CD8-positive, alpha-beta memory T cell (primary cell): Measurements from ENCODE around the gene ATXN1. TPM values are rescaled to one million over a fixed set of nuclear protein-coding genes. Genes with fewer than 3 reads are reported as not detected.
"Not testable (repeated sequence)": the region's sequence is repeated elsewhere in the genome, so short reads cannot be mapped to it uniquely, and the experiment has no call there.

Source experiments
- CTCF ChIA-PET: fragments of 350-600 bp; sonication (Branson Sonifier 250); formaldehyde crosslinking; loops from one replicate; lab custom pipeline; 2021; ENCODE audit warnings: antibody characterized with exemption; lab: Charles Lee
- POLR2A ChIA-PET: fragments of 350-600 bp; sonication (Branson Sonifier 250); formaldehyde crosslinking; loops from one replicate; lab custom pipeline; 2021; ENCODE audit warnings: antibody characterized with exemption; lab: Charles Lee
- DNase-seq, 5 donors: peaks; one replicate each; pipeline versions ENCODE4 v3.0.0 to v3.0.0-alpha.2; 2020 to 2022; ENCODE audit warnings: mixed read lengths in 1 of 5
- H3K27ac ChIP-seq: one replicate; pipeline ENCODE4 v1.7.0; 2013; ENCODE audit warnings: low read depth, mild to moderate bottlenecking, low read length, moderate library complexity
- H3K27me3 ChIP-seq: 2 replicates; pipeline ENCODE4 v1.7.0; 2013; ENCODE audit warnings: low read length, mild to moderate bottlenecking; ENCODE audit not compliant: insufficient read depth, poor library complexity, severe bottlenecking
- H3K36me3 ChIP-seq: 2 replicates; pipeline ENCODE4 v1.7.0; 2013; ENCODE audit warnings: mild to moderate bottlenecking, low read length, moderate library complexity; ENCODE audit not compliant: insufficient read depth
- H3K4me1 ChIP-seq: 2 replicates; pipeline ENCODE4 v1.7.0; 2013; ENCODE audit warnings: mild to moderate bottlenecking, low read length, moderate library complexity; ENCODE audit not compliant: insufficient read depth
- H3K4me3 ChIP-seq: 2 replicates; pipeline ENCODE4 v1.7.0; 2013; ENCODE audit warnings: mild to moderate bottlenecking, low read length
- H3K9me3 ChIP-seq: 2 replicates; pipeline ENCODE4 v1.7.0; 2013; ENCODE audit warnings: mild to moderate bottlenecking, low read length
- H3K27ac Mint-ChIP-seq, 8 donors: one replicate each; pipeline ENCODE4 v1.8.0; 2020 to 2021; ENCODE audit warnings: mixed read lengths in 8 of 8, mild to moderate bottlenecking in 6 of 8, inconsistent platforms in 3 of 8, moderate library complexity in 3 of 8
- H3K27me3 Mint-ChIP-seq, 2 donors: one replicate each; pipeline ENCODE4 v1.8.0; 2020 to 2021; ENCODE audit warnings: mixed read lengths in 2 of 2, mild to moderate bottlenecking in 1 of 2, moderate library complexity in 1 of 2
- H3K36me3 Mint-ChIP-seq, 3 donors: one replicate each; pipeline ENCODE4 v1.8.0; 2020 to 2021; ENCODE audit warnings: mixed read lengths in 3 of 3, inconsistent platforms in 1 of 3, mild to moderate bottlenecking in 1 of 3
- H3K4me1 Mint-ChIP-seq, 3 donors: one replicate each; pipeline ENCODE4 v1.8.0; 2020 to 2021; ENCODE audit warnings: mixed read lengths in 3 of 3, inconsistent platforms in 1 of 3, mild to moderate bottlenecking in 1 of 3
- H3K4me3 Mint-ChIP-seq, 7 donors: one replicate each; pipeline ENCODE4 v1.8.0; 2020 to 2021; ENCODE audit warnings: mixed read lengths in 7 of 7, mild to moderate bottlenecking in 6 of 7, moderate library complexity in 4 of 7, inconsistent platforms in 2 of 7
- H3K9me3 Mint-ChIP-seq, 5 donors: one replicate each; pipeline ENCODE4 v1.8.0; 2020 to 2022; ENCODE audit warnings: mixed read lengths in 5 of 5, mild to moderate bottlenecking in 3 of 5, moderate library complexity in 2 of 5, inconsistent platforms in 1 of 5
- polyA plus RNA-seq: library from polyadenylated mRNA; unstranded; fragments of 300-500 nt; fragmentation: Illumina TruSeq; gene quantifications from one replicate; pipeline ENCODE4 v1.2.3, GENCODE V29; 2021
- total RNA-seq, 2 experiments: library from RNA; stranded (reverse); gene quantifications; one replicate each; pipeline ENCODE4 v1.2.3, GENCODE V29; 2021

ATXN1 gene
- total and polyA plus RNA-seq, 3 experiments from 2014 or later = 20.0 to 114 (median 111) TPM

DNA sequence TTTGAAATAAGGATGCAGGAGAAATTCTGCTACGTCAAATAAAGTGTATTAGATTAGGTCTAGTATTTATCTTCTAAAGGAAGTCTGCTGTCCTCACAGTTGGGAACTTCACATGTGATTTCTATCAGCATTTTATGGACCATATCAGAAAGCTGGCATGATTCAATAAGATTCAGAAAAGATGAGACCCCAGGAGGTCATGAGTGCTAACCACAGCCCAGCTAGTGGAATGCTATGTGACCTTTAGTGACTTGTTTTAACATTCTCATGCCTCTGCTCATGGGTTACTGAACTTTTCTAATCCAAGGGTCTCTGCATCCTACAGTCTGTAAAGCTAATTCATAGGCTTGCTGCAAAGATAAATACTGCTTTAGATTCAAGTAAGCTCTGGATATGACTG, 372.8 kb downstream of the ATXN1 start:
- POLR2A ChIA-PET = no interaction called here
- no peak overlapping the region for H3K27ac Mint-ChIP-seq
- no peaks in the 10 kb centered on the region for H3K9me3 ChIP-seq

DNA sequence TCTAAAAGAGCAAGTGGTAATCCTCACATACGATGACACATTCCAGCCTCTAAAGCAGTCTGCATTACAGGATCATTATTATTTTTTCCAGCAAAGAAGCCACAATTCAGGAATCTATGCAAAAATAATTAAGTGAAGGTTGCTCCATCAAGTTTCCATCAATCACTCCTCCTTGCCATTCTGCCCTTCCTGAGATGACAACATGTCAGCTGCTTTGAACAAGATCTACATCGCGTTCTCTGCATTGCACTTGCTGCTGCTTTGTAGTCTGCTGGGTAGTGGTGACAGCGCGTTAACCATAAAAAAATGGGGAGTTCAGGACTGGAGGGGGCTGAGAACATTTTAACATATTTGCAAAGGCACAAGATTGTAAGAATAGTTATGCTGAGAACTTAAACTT, 375.2 kb downstream of the ATXN1 start:
- ChIA-PET CTCF (no interaction called here), POLR2A (no interaction called here)
- no peak for DNase-seq
- Histone ChIP-seq H3K27ac (no peak overlapping the region), H3K4me1 (no peaks in the 10 kb centered on the region), H3K9me3 (no peaks in the 10 kb centered on the region), H3K36me3 (no peaks in the 10 kb centered on the region), H3K4me3 (no peak overlapping the region), H3K27me3 (no peaks in the 10 kb centered on the region)
- H3K27me3 Mint-ChIP-seq = no peaks in the 10 kb centered on the region
- H3K27ac Mint-ChIP-seq = peak overlapping the region in 1 of 8 donors; percentile 57
- peaks cover 9 to 24% (median 14%) of the 10 kb centered on the region in 3 donors for H3K4me1 Mint-ChIP-seq
- no peaks in the 10 kb centered on the region for H3K9me3 Mint-ChIP-seq
- no peak overlapping the region for H3K4me3 Mint-ChIP-seq
- peaks cover 4 to 55% (median 11%) of the 10 kb centered on the region in 3 donors for H3K36me3 Mint-ChIP-seq

More for the DNA sequence above, 372.8 kb downstream of the ATXN1 start:
- no peak for DNase-seq
- CTCF ChIA-PET = no interaction called here
- H3K27me3 Mint-ChIP-seq = no peaks in the 10 kb centered on the region
- Histone ChIP-seq H3K36me3 (no peaks in the 10 kb centered on the region), H3K4me3 (no peak overlapping the region), H3K27ac (no peak overlapping the region), H3K27me3 (no peaks in the 10 kb centered on the region), H3K4me1 (no peaks in the 10 kb centered on the region)
- peaks cover 9 to 31% (median 14%) of the 10 kb centered on the region in 3 donors for H3K4me1 Mint-ChIP-seq
- peaks cover 4 to 54% (median 8%) of the 10 kb centered on the region in 3 donors for H3K36me3 Mint-ChIP-seq
- no peak overlapping the region for H3K4me3 Mint-ChIP-seq
- H3K9me3 Mint-ChIP-seq = no peaks in the 10 kb centered on the region

DNA sequence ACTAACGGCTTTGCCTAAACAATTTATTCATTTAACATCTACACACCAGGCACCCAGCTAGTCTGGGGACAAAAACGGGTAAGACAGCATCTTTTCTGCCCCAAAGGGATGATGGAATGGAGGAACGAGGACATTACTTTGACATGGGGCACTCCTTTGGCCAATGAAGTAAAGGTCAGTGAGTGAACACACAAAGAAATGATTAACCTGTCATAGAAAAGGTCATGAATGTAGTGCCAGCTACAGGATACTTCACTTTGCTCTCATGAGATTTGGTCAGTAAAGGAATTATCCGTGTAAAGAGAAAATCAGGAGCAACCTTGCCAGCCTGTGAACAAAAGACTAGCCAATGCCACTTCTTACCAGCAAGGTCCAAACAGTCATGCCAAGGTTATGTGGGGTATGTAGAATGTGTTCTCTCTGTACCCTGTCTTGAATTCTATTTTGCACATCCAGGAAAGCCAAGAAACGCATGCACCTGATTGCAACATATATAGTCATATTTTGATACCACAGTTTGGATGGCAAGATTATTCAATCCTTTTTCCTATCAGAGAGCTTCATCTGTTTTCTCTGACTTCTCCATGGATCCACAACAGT, 377.6 kb downstream of the ATXN1 start:
- DNase-seq = no peak
- no peak overlapping the region for H3K27ac ChIP-seq
- Mint-ChIP-seq H3K27ac (peak overlapping the region in 2 of 8 donors; percentile 1 to 38), H3K36me3 (peaks cover 4 to 60% (median 11%) of the 10 kb centered on the region in 3 donors), H3K9me3 (no peaks in the 10 kb centered on the region), H3K27me3 (no peaks in the 10 kb centered on the region), H3K4me1 (peaks cover 9 to 32% (median 13%) of the 10 kb centered on the region in 3 donors), H3K4me3 (no peak overlapping the region)
- no peaks in the 10 kb centered on the region for H3K4me1 ChIP-seq
- CTCF ChIA-PET = no interaction called here
- no peaks in the 10 kb centered on the region for H3K9me3 ChIP-seq
- H3K27me3 ChIP-seq = no peaks in the 10 kb centered on the region
- no peak overlapping the region for H3K4me3 ChIP-seq
- H3K36me3 ChIP-seq = no peaks in the 10 kb centered on the region
- POLR2A ChIA-PET = no interaction called here

DNA sequence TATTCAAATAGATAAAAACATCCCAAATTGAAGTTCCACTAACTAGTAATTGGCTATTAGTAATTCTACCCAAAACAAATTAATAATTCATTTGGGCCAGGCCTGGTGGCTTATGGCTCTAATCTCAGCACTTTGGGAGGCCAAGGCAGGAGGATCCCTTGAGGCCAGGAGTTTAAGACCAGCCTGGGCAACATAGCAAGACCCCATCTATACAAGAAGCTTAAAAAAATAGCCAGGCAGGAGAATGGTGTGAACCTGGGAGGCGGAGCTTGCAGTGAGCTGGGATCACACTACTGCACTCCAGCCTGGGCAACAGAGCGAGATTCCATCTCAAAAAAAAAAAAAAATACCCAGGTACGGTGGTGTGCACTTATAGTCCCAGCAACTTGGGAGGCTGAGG, 379.3 kb downstream of the ATXN1 start:
- H3K9me3 ChIP-seq, POLR2A ChIA-PET, H3K9me3 Mint-ChIP-seq, DNase-seq, H3K4me3 Mint-ChIP-seq, H3K36me3 ChIP-seq, H3K27me3 Mint-ChIP-seq, H3K27me3 ChIP-seq, H3K27ac ChIP-seq, H3K4me3 ChIP-seq, H3K4me1 ChIP-seq: not testable (repeated sequence)
- H3K36me3 Mint-ChIP-seq = peaks cover 6 to 49% (median 14%) of the 10 kb centered on the region in 3 donors
- CTCF ChIA-PET = interaction anchor here (1.0 kb wide), 1 partner anchor 11 kb away, joined by 3 read pairs; no protein-coding TSS in a partner anchor
- peak overlapping the region in 1 of 8 donors; percentile 11 for H3K27ac Mint-ChIP-seq
- H3K4me1 Mint-ChIP-seq = peaks cover 16 to 46% (median 21%) of the 10 kb centered on the region in 3 donors

DNA sequence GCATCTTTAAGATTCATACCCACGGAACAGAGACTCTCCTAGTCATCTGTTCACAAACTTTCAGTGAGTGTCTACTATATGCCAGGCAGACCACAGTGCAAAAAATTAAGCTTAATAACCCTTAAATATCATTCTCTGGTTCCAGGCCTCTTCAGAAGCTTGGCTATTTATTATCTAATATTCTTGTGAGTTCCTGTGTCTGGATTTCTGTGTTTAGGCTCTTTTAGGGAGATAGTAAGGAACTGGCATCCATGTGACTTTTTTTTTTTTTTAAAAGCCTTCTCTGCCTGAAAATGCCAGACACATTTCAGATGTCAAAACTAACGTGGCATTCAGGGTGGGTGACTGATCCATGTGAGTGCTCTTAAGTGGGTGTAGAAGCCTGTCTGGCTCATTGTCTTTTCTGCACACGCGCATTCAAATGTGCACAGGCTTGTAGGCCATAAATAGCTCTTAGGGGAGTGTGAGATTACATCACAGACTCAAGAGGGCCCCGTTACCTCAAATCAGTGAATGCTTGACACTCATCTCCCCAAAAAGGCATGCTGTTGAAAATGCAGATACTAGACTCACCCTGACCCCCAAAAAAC, 380.9 kb downstream of the ATXN1 start:
- no peaks in the 10 kb centered on the region for H3K9me3 Mint-ChIP-seq
- H3K4me3 Mint-ChIP-seq = no peak overlapping the region
- H3K9me3 ChIP-seq = no peaks in the 10 kb centered on the region
- no peak overlapping the region for H3K27ac ChIP-seq
- DNase-seq = no peak
- POLR2A ChIA-PET = no interaction called here
- no peaks in the 10 kb centered on the region for H3K27me3 ChIP-seq
- no peaks in the 10 kb centered on the region for H3K4me1 ChIP-seq
- H3K27me3 Mint-ChIP-seq = no peaks in the 10 kb centered on the region
- CTCF ChIA-PET = no interaction called here
- H3K27ac Mint-ChIP-seq = peak overlapping the region in 3 of 8 donors; percentile 11 to 33 (median 23)
- no peaks in the 10 kb centered on the region for H3K36me3 ChIP-seq
- no peak overlapping the region for H3K4me3 ChIP-seq
- H3K4me1 Mint-ChIP-seq = peaks cover 26 to 57% (median 30%) of the 10 kb centered on the region in 3 donors
- peaks cover 6 to 42% (median 13%) of the 10 kb centered on the region in 3 donors for H3K36me3 Mint-ChIP-seq

DNA sequence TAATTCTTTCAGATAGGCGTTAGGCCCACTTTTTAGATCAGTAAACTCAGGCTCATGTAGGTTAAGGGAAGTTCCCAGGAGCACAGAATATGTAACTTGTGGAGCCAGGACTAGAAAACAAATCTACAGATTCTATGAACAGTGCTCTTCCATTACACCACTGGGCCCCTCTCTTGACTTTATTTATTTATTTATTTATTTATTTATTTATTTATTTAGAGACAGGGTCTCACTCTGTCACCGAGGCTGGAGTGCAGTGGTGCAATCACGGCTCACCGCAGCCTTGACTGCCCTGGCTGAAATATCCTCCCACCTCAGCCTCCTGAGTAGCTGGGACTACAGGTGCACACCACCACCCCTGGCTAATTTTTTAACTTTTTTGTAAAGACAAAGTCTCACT, 382.9 kb downstream of the ATXN1 start:
- CTCF ChIA-PET = interaction anchor here (1.0 kb wide), 1 partner anchor 15 kb away, joined by 3 read pairs; no protein-coding TSS in a partner anchor
- H3K9me3 ChIP-seq, H3K4me3 Mint-ChIP-seq, H3K4me3 ChIP-seq, H3K27ac Mint-ChIP-seq, H3K27me3 ChIP-seq, H3K27me3 Mint-ChIP-seq, H3K36me3 ChIP-seq, DNase-seq, H3K4me1 ChIP-seq, H3K27ac ChIP-seq, H3K9me3 Mint-ChIP-seq, POLR2A ChIA-PET: not testable (repeated sequence)
- Mint-ChIP-seq H3K36me3 (peaks cover 6 to 32% (median 17%) of the 10 kb centered on the region in 3 donors), H3K4me1 (peaks cover 20 to 58% (median 45%) of the 10 kb centered on the region in 3 donors)

DNA sequence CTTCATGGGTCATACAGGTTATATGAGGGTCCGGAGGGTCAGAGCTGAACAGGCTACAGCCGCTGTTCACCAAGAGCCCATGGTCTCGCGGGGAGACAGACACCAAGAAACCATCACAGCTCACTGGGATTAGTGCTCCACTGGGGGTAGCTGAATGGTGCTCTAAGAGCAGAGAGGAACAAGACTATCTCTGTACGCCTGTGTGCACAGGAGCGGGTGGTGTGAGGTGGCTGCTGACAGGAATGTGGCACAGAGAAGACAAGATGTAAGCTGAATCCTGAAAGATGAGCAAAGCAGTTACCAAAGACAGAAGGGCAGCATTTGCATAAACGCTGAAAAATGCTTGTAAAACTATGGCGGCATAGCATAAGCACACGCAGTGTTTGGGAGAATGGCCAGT, 383.8 kb downstream of the ATXN1 start:
- Histone ChIP-seq H3K27ac (no peak overlapping the region), H3K27me3 (no peaks in the 10 kb centered on the region), H3K36me3 (no peaks in the 10 kb centered on the region), H3K9me3 (no peaks in the 10 kb centered on the region), H3K4me1 (no peaks in the 10 kb centered on the region), H3K4me3 (no peak overlapping the region)
- H3K9me3 Mint-ChIP-seq = no peaks in the 10 kb centered on the region
- H3K27ac Mint-ChIP-seq = peak overlapping the region in 1 of 8 donors; percentile 48
- H3K27me3 Mint-ChIP-seq = no peaks in the 10 kb centered on the region
- H3K36me3 Mint-ChIP-seq = peaks cover 6 to 28% (median 17%) of the 10 kb centered on the region in 3 donors
- ChIA-PET POLR2A (no interaction called here), CTCF (interaction anchor here (1.0 kb wide), 1 partner anchor 16 kb away, joined by 3 read pairs; no protein-coding TSS in a partner anchor)
- no peak for DNase-seq
- H3K4me3 Mint-ChIP-seq = no peak overlapping the region
- H3K4me1 Mint-ChIP-seq = peaks cover 20 to 66% (median 47%) of the 10 kb centered on the region in 3 donors

DNA sequence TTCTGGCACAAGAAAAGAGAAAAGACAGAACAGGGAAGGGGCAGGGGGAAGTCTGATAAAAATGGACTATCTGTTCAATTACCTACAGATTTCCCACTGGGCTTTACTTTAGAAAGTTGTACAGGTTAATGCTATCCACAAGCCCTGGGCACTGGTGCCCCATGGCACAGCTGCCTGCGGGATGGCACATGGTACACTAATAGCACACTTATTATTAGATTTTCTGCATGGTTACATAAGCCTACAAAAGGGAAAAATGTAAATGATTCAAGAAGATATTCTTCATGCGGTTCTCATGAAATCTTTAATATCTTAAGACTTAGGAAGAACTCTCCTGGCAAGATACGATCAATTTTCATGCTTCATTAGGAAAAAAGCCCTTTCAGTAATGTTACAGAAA, 385.4 kb downstream of the ATXN1 start:
- Mint-ChIP-seq H3K36me3 (peaks cover 6 to 23% (median 18%) of the 10 kb centered on the region in 3 donors), H3K27me3 (no peaks in the 10 kb centered on the region), H3K27ac (peak overlapping the region in 3 of 8 donors; percentile 17 to 43 (median 27)), H3K4me3 (no peak overlapping the region), H3K4me1 (peaks cover 26 to 78% (median 55%) of the 10 kb centered on the region in 3 donors), H3K9me3 (no peaks in the 10 kb centered on the region)
- Histone ChIP-seq H3K27ac (no peak overlapping the region), H3K4me3 (no peak overlapping the region), H3K36me3 (no peaks in the 10 kb centered on the region), H3K4me1 (no peaks in the 10 kb centered on the region), H3K27me3 (no peaks in the 10 kb centered on the region), H3K9me3 (no peaks in the 10 kb centered on the region)
- no peak for DNase-seq
- ChIA-PET CTCF (no interaction called here), POLR2A (no interaction called here)
